ENCODE measurements around the gene MRPS23. TPM values are rescaled to one million over a fixed set of nuclear protein-coding genes. Genes with fewer than 3 reads are reported as not detected.

The MRPS23 gene
- total and polyA plus RNA-seq, 8 donors = 5.8 to 25.4 (median 15.2) TPM

GRCh38 chr17:57819867-57820266, 30.0 kb downstream of the MRPS23 start:
- no peak for FAIRE-seq
- Histone ChIP-seq H3K27ac (no peak overlapping the region), H3K36me3 (no peaks in the 10 kb centered on the region), H3K9me3 (no peaks in the 10 kb centered on the region), H3K4me3 (no peak overlapping the region), H3K4me1 (no peaks in the 10 kb centered on the region), H3K27me3 (no peaks in the 10 kb centered on the region)
- intact Hi-C loops (cut with DNase I) = no loop called here
- no peak for TF ChIP-seq CTCF (IDR thresholded peaks at IDR 0.05)
- 72 to 84% methylated on average over 5 of the region's 5 CpGs for WGBS, 2 donors
- no peak for ATAC-seq
- DNase-seq = no peak

GRCh38 chr17:57819285-57819684, 30.6 kb downstream of the MRPS23 start:
- TF ChIP-seq CTCF (IDR thresholded peaks at IDR 0.05) = no peak
- H3K36me3 ChIP-seq = no peaks in the 10 kb centered on the region
- no peaks in the 10 kb centered on the region for H3K9me3 ChIP-seq
- 82 to 90% methylated on average over 2 of the region's 2 CpGs for WGBS, 2 donors
- no peak overlapping the region for H3K4me3 ChIP-seq
- ATAC-seq (no peak), DNase-seq (no peak), FAIRE-seq (no peak)
- intact Hi-C loops (cut with DNase I) = no loop called here
- no peaks in the 10 kb centered on the region for H3K27me3 ChIP-seq
- no peaks in the 10 kb centered on the region for H3K4me1 ChIP-seq
- no peak overlapping the region for H3K27ac ChIP-seq

- FAIRE-seq (no peak), ATAC-seq (no peak), DNase-seq (no peak)
- Histone ChIP-seq H3K36me3 (no peaks in the 10 kb centered on the region), H3K4me3 (no peak overlapping the region), H3K27me3 (no peaks in the 10 kb centered on the region), H3K27ac (no peak overlapping the region), H3K9me3 (no peaks in the 10 kb centered on the region), H3K4me1 (no peaks in the 10 kb centered on the region)
- no peak for TF ChIP-seq CTCF (IDR thresholded peaks at IDR 0.05)
- intact Hi-C loops (cut with DNase I) = no loop called here
- 75 to 82% methylated on average over 9 of the region's 9 CpGs for WGBS, 2 donors
Observed at GRCh38 chr17:57818066-57818465, 31.8 kb downstream of the MRPS23 start.

- 88 to 95% methylated on average over 4 of the region's 4 CpGs for WGBS, 2 donors
- no peak for TF ChIP-seq CTCF (IDR thresholded peaks at IDR 0.05)
- no peaks in the 10 kb centered on the region for H3K27me3 ChIP-seq
- DNase-seq = no peak
- no peaks in the 10 kb centered on the region for H3K9me3 ChIP-seq
- no peak for FAIRE-seq
- no peak overlapping the region for H3K4me3 ChIP-seq
- no peaks in the 10 kb centered on the region for H3K4me1 ChIP-seq
- ATAC-seq = no peak
- no peak overlapping the region for H3K27ac ChIP-seq
- no peaks in the 10 kb centered on the region for H3K36me3 ChIP-seq
- intact Hi-C loops (cut with DNase I) = no loop called here
Observed at GRCh38 chr17:57817299-57817698, 32.5 kb downstream of the MRPS23 start.

DNA sequence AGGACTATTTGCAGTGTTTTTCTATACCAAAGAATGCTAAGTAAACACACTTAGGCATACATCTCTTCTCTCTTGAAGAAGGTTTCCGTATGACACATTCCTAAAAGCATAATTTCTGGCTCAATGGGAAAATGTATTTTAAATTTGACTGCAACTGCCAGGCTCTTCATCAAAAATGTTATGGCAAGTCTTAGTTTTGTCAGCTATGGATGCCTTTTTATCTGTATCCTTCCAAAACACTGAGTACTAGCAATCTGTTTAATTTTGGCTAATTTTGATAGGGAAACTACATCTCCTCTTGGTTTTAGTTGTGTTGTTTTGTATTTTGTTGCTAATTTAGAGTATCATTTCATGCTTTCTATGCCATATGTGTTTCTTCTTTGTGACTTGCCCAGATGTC, 35.4 kb downstream of the MRPS23 start:
- DNase-seq (no peak), FAIRE-seq (no peak), ATAC-seq (no peak)
- H3K9me3 ChIP-seq = no peaks in the 10 kb centered on the region
- TF ChIP-seq CTCF (IDR thresholded peaks at IDR 0.05) = no peak
- H3K27me3 ChIP-seq = no peaks in the 10 kb centered on the region
- no peak overlapping the region for H3K4me3 ChIP-seq
- H3K27ac ChIP-seq = no peak overlapping the region
- H3K4me1 ChIP-seq = no peaks in the 10 kb centered on the region
- 76 to 82% methylated on average over 1 of the region's 1 CpG for WGBS, 2 donors
- H3K36me3 ChIP-seq = no peaks in the 10 kb centered on the region
- intact Hi-C loops (cut with DNase I) = no loop called here

Data from pancreas (tissue), 10 donors.